HEK293 (cell line): ENCODE data around the gene ALDOA.

Experiments used
- CTCF ChIA-PET: fragments of 350-600 bp; formaldehyde crosslinking; extraction: SDS; loops from one replicate; lab custom pipeline; 2021; ENCODE audit warnings: antibody characterized with exemption; lab: Yijun Ruan, JAX
- POLR2A ChIA-PET: fragments of 300-600 bp; formaldehyde crosslinking; extraction: SDS; loops from one replicate; lab custom pipeline; 2020; ENCODE audit warnings: antibody characterized with exemption, inconsistent platforms; lab: Yijun Ruan, JAX
- H3K27ac ChIP-seq: fragments of 200-500 bp; sonication (Bioruptor generic); 2 replicates; pipeline ENCODE4 v1.5.1; 2014; ENCODE audit warnings: low read depth, low read length, control low read depth, inconsistent platforms; ENCODE audit errors: extremely low read depth
- H3K36me3 ChIP-seq, 2 experiments: fragments of 200-500 bp in 1 of 2; sonication (Bioruptor generic) in 1 of 2; 1 replicate in 1 of 2; 2 replicates in 1 of 2; pipeline ENCODE4 v1.5.1; 2014 to 2017; ENCODE audit warnings: inconsistent platforms in 2 of 2, low read length in 2 of 2; ENCODE audit not compliant: control insufficient read depth in 2 of 2, insufficient read depth in 1 of 2
- H3K4me1 ChIP-seq: fragments of 200-500 bp; sonication (Bioruptor generic); 2 replicates; pipeline ENCODE4 v1.5.1; 2014; ENCODE audit warnings: mild to moderate bottlenecking, low read length, inconsistent platforms; ENCODE audit not compliant: control insufficient read depth, insufficient read depth
- H3K4me3 ChIP-seq: 2 replicates; pipeline ENCODE4 v1.5.1; 2011; ENCODE audit warnings: low read depth, mild to moderate bottlenecking, control low read depth, low read length, moderate library complexity
- H3K9me3 ChIP-seq: fragments of 200-500 bp; sonication (Bioruptor generic); 2 replicates; pipeline ENCODE4 v1.5.1; 2014; ENCODE audit warnings: low read depth, low read length, inconsistent platforms; ENCODE audit not compliant: control insufficient read depth, insufficient read depth
- BCL11A ChIP-seq: fragments of 450-650 bp; formaldehyde crosslinking; IDR thresholded peaks from 2 replicates; pipeline ENCODE4 v1.5.1; 2016; ENCODE audit warnings: low read depth, missing biosample characterization, missing genetic modification characterization
- FEZF1 ChIP-seq: fragments of 450-650 bp; formaldehyde crosslinking; IDR thresholded peaks from 2 replicates; pipeline ENCODE4 v1.5.1; 2016; ENCODE audit warnings: missing biosample characterization, missing genetic modification characterization
- GLIS2 ChIP-seq: fragments of 450-650 bp; formaldehyde crosslinking; IDR thresholded peaks from 2 replicates; pipeline ENCODE4 v1.5.1; 2016; ENCODE audit warnings: missing biosample characterization, missing genetic modification characterization
- KLF10 ChIP-seq: fragments of 450-650 bp; IDR thresholded peaks from 2 replicates; pipeline ENCODE4 v1.5.1; 2018; ENCODE audit warnings: missing biosample characterization, mild to moderate bottlenecking, missing genetic modification characterization
- KLF8 ChIP-seq: fragments of 450-650 bp; formaldehyde crosslinking; IDR thresholded peaks from 2 replicates; pipeline ENCODE4 v1.5.1; 2016; ENCODE audit warnings: missing biosample characterization, missing genetic modification characterization
- MZF1 ChIP-seq: fragments of 450-650 bp; formaldehyde crosslinking; IDR thresholded peaks from 2 replicates; pipeline ENCODE4 v1.5.1; 2017; ENCODE audit warnings: missing biosample characterization, missing genetic modification characterization, borderline replicate concordance
- REST ChIP-seq: fragments of 450-650 bp; formaldehyde crosslinking; IDR thresholded peaks from 2 replicates; pipeline ENCODE4 v1.5.1; 2016; ENCODE audit warnings: missing biosample characterization, missing genetic modification characterization
- SCRT1 ChIP-seq: fragments of 450-650 bp; formaldehyde crosslinking; IDR thresholded peaks from 2 replicates; pipeline ENCODE4 v1.5.1; 2016; ENCODE audit warnings: missing biosample characterization, missing genetic modification characterization, borderline replicate concordance
- YY1 ChIP-seq: fragments of 450-650 bp; formaldehyde crosslinking; IDR thresholded peaks from 2 replicates; pipeline ENCODE4 v1.5.1; 2018; ENCODE audit warnings: missing biosample characterization, missing genetic modification characterization
- ZBTB48 ChIP-seq: fragments of 450-650 bp; formaldehyde crosslinking; IDR thresholded peaks from 2 replicates; pipeline ENCODE4 v1.5.1; 2016; ENCODE audit warnings: missing biosample characterization, missing genetic modification characterization
- ZBTB8A ChIP-seq: fragments of 450-650 bp; formaldehyde crosslinking; IDR thresholded peaks from 2 replicates; pipeline ENCODE4 v1.5.1; 2016; ENCODE audit warnings: missing biosample characterization, missing genetic modification characterization
- ZIC2 ChIP-seq: fragments of 450-650 bp; formaldehyde crosslinking; IDR thresholded peaks from 2 replicates; pipeline ENCODE4 v1.5.1; 2016; ENCODE audit warnings: missing biosample characterization, missing genetic modification characterization
- ZNF138 ChIP-seq: fragments of 450-650 bp; formaldehyde crosslinking; IDR thresholded peaks from 2 replicates; pipeline ENCODE4 v1.5.1; 2016; ENCODE audit warnings: missing biosample characterization, missing genetic modification characterization, borderline replicate concordance
- ZNF148 ChIP-seq: fragments of 450-650 bp; formaldehyde crosslinking; IDR thresholded peaks from 2 replicates; pipeline ENCODE4 v1.5.0; 2017; ENCODE audit warnings: missing biosample characterization, missing genetic modification characterization, borderline replicate concordance
- ZNF16 ChIP-seq: fragments of 450-650 bp; formaldehyde crosslinking; IDR thresholded peaks from 2 replicates; pipeline ENCODE4 v1.5.1; 2016; ENCODE audit warnings: low read depth, missing biosample characterization, missing genetic modification characterization
- ZNF394 ChIP-seq: fragments of 450-650 bp; formaldehyde crosslinking; IDR thresholded peaks from 2 replicates; pipeline ENCODE4 v1.5.1; 2016; ENCODE audit warnings: missing biosample characterization, missing genetic modification characterization, mild to moderate bottlenecking, moderate library complexity, borderline replicate concordance
- ZNF488 ChIP-seq: fragments of 450-650 bp; formaldehyde crosslinking; IDR thresholded peaks from 2 replicates; pipeline ENCODE4 v1.5.1; 2016; ENCODE audit warnings: missing biosample characterization, missing genetic modification characterization
- ZNF501 ChIP-seq: fragments of 450-650 bp; formaldehyde crosslinking; IDR thresholded peaks from 2 replicates; pipeline ENCODE4 v1.5.1; 2016; ENCODE audit warnings: missing biosample characterization, missing genetic modification characterization
- ZNF521 ChIP-seq: fragments of 450-650 bp; formaldehyde crosslinking; IDR thresholded peaks from 2 replicates; pipeline ENCODE4 v1.5.1; 2017; ENCODE audit warnings: missing biosample characterization, mild to moderate bottlenecking, missing genetic modification characterization
- ZNF571 ChIP-seq: fragments of 450-650 bp; formaldehyde crosslinking; IDR thresholded peaks from 2 replicates; pipeline ENCODE4 v1.5.0; 2017; ENCODE audit warnings: missing biosample characterization, missing genetic modification characterization
- ZNF585B ChIP-seq: fragments of 450-650 bp; formaldehyde crosslinking; IDR thresholded peaks from 2 replicates; pipeline ENCODE4 v1.5.1; 2016; ENCODE audit warnings: missing biosample characterization, missing genetic modification characterization
- ZNF654 ChIP-seq: fragments of 450-650 bp; formaldehyde crosslinking; IDR thresholded peaks from 2 replicates; pipeline ENCODE4 v1.5.1; 2016; ENCODE audit warnings: low read depth, missing biosample characterization, missing genetic modification characterization
- ZNF707 ChIP-seq: fragments of 450-650 bp; formaldehyde crosslinking; IDR thresholded peaks from 2 replicates; pipeline ENCODE4 v1.5.1; 2016; ENCODE audit warnings: missing biosample characterization, missing genetic modification characterization

Gene ALDOA

GRCh38 chr16:30028438-30029076, 37.0 kb upstream of the ALDOA start:
- Histone ChIP-seq H3K4me1 (no peaks in the 10 kb centered on the region), H3K27ac (no peak overlapping the region)
- CTCF ChIA-PET: interaction anchor here (0.5 to 0.6 kb wide), 3 partner anchors 121 to 338 kb away, joined by 3 to 4 read pairs (median 3); no protein-coding TSS in a partner anchor
- TF ChIP-seq ZBTB48 (no peak), BCL11A (tag by site-specific recombination) (no peak), ZNF488 (tag by site-specific recombination) (no peak), REST (peak; percentile 99), ZNF394 (no peak), ZNF148 (tag by site-specific recombination) (no peak), KLF10 (tag by site-specific recombination) (no peak), SCRT1 (tag by site-specific recombination) (no peak), KLF8 (tag by site-specific recombination) (no peak), ZIC2 (tag by site-specific recombination) (no peak), FEZF1 (tag by site-specific recombination) (no peak), ZBTB8A (tag by site-specific recombination) (peak; percentile 66), ZNF585B (peak; percentile 61), ZNF707 (tag by site-specific recombination) (no peak), ZNF571 (no peak), ZNF16 (tag by site-specific recombination) (no peak), ZNF521 (tag by site-specific recombination) (no peak), YY1 (tag by site-specific recombination) (no peak), ZNF654 (tag by site-specific recombination) (no peak), ZNF501 (tag by site-specific recombination) (no peak), ZNF138 (tag by site-specific recombination) (no peak), GLIS2 (tag by site-specific recombination) (0 out of 2 replicates have a peak, but pooled peaks have one; percentile 21), MZF1 (tag by site-specific recombination) (no peak)
- TF ChIP-seq, all 188 proteins: peak for 4
- H3K4me3 ChIP-seq: no peak overlapping the region
- no peaks in the 10 kb centered on the region for H3K36me3 ChIP-seq
- POLR2A ChIA-PET: interaction anchor here (0.6 kb wide), 1 partner anchor 501 kb away, joined by 3 read pairs; no protein-coding TSS in a partner anchor
- H3K9me3 ChIP-seq: no peaks in the 10 kb centered on the region
